ENCODE results near the gene KLHL35. TPM values are rescaled to one million over a fixed set of nuclear protein-coding genes. Genes with fewer than 3 reads are reported as not detected.

KLHL35 gene
- total RNA-seq, 1 experiment from 2014 or later = 0.83 TPM

GRCh38 chr11:75398906-75399305 is 34.1 kb downstream of the KLHL35 start:
- Histone ChIP-seq H2BK5ac (ENCODE audit: insufficient read length, low read length) (no peak overlapping the region), H4K5ac (ENCODE audit: insufficient read length, low read depth, low read length) (no peak overlapping the region), H3K23me2 (ENCODE audit: insufficient read length, low read depth, low read length, poor library complexity, severe bottlenecking) (peaks cover 9% of the 10 kb centered on the region), H3K9me3 (ENCODE audit: control insufficient read depth, low read depth, low read length) (no peaks in the 10 kb centered on the region), H3K79me2 (ENCODE audit: insufficient read depth, low read length) (peaks cover 28% of the 10 kb centered on the region), H3K23ac (ENCODE audit: insufficient read length, low read depth, low read length) (no peak overlapping the region), H4K20me1 (ENCODE audit: control insufficient read depth, insufficient read depth, insufficient read length) (peaks cover 3% of the 10 kb centered on the region), H2AK5ac (ENCODE audit: insufficient read length, low read length) (no peak overlapping the region), H3T11ph (ENCODE audit: low read length) (no peak overlapping the region), H2AFZ (ENCODE audit: low read length) (peak overlapping the region; percentile 53), H2BK12ac (ENCODE audit: insufficient read length, low read depth, low read length) (no peak overlapping the region), H3K4ac (ENCODE audit: low read depth, low read length) (no peak overlapping the region), H4K8ac (replicated peaks; ENCODE audit: insufficient read length, low read depth, low read length) (no peak overlapping the region), H2BK20ac (ENCODE audit: low read depth, low read length, poor library complexity, severe bottlenecking) (no peak overlapping the region), H3K27ac (ENCODE audit: insufficient read length, low read depth, low read length) (no peak overlapping the region), H3K79me1 (ENCODE audit: insufficient read depth, low read depth, low read length, poor library complexity, severe bottlenecking) (peaks cover 8% of the 10 kb centered on the region), H3K14ac (ENCODE audit: insufficient read depth, low read length) (no peak overlapping the region), H2BK15ac (ENCODE audit: low read depth, low read length) (no peak overlapping the region), H3K4me1 (ENCODE audit: insufficient read depth, low read length) (no peaks in the 10 kb centered on the region; the same call in 1 of the 2 replicates), H4K91ac (ENCODE audit: insufficient read length, low read depth, low read length) (no peak overlapping the region), H3K27me3 (ENCODE audit: insufficient read depth, low read length) (no peaks in the 10 kb centered on the region), H3K9ac (ENCODE audit: extremely low read depth, insufficient read length, low read length) (no peak overlapping the region), H3K18ac (ENCODE audit: insufficient read length, low read depth, low read length) (no peak overlapping the region), H2BK120ac (ENCODE audit: low read depth, low read length, poor library complexity, severe bottlenecking) (no peak overlapping the region), H3K4me2 (ENCODE audit: insufficient read depth, insufficient read length, low read length) (no peak overlapping the region), H3K56ac (ENCODE audit: insufficient read length, low read depth, low read length) (no peak overlapping the region)
- no peaks in the 10 kb centered on the region; the same call in 1 of the 2 replicates for H3K27me3 Mint-ChIP-seq (ENCODE audit: low read depth)
- peaks cover 22 to 28% of the 10 kb centered on the region in 2 experiments for H3K4me1 Mint-ChIP-seq
- H3K9me3 Mint-ChIP-seq = peaks cover 4 to 6% of the 10 kb centered on the region in 2 experiments; a peak in 3 of 5 replicates
- TF ChIP-seq, protein P1, sequence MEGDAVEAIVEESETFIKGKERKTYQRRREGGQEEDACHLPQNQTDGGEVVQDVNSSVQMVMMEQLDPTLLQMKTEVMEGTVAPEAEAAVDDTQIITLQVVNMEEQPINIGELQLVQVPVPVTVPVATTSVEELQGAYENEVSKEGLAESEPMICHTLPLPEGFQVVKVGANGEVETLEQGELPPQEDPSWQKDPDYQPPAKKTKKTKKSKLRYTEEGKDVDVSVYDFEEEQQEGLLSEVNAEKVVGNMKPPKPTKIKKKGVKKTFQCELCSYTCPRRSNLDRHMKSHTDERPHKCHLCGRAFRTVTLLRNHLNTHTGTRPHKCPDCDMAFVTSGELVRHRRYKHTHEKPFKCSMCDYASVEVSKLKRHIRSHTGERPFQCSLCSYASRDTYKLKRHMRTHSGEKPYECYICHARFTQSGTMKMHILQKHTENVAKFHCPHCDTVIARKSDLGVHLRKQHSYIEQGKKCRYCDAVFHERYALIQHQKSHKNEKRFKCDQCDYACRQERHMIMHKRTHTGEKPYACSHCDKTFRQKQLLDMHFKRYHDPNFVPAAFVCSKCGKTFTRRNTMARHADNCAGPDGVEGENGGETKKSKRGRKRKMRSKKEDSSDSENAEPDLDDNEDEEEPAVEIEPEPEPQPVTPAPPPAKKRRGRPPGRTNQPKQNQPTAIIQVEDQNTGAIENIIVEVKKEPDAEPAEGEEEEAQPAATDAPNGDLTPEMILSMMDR (conservative IDR thresholded peaks at IDR 0.05) = no peak
- H3K36me3 Mint-ChIP-seq (ENCODE audit: insufficient read depth in 1 of 3, low read depth in 3 of 3) = peaks cover 45 to 47% (median 47%) of the 10 kb centered on the region in 3 experiments
- peak overlapping the region; percentile 97 to 99 for H3K4me3 Mint-ChIP-seq
- DNase-seq = no peak
- H3K27ac Mint-ChIP-seq = peak overlapping the region in 2 of 3 experiments; percentile 46 to 99; a peak in 2 of 7 replicates
- no CpG with 5 or more reads among the region's 8 CpGs for WGBS (ENCODE audit: extremely low coverage, insufficient read length, low lambda C conversion rate)
